ENCODE data around the gene RDM1.

DNA sequence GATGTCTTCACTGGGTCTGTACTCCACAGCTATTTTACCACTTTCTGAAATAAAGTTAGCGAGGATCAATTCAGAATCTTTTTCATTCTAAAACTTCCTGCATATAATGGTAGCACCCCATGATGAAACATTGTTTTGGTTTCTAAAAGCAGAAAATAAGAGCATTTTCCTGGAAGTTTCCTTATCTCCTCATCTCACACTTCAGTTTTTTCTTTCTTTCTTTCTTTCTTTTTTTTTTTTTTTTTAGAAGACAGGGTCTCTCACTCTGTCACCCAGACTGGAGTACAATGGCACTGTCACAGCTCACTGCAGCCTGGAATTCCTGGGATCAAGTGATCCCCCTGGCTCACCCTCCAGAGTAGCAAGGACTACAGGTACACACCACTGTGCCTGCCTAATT lies 10.3 kb downstream of the RDM1 start:
- TF ChIP-seq EP300 (IDR thresholded peaks at IDR 0.05) (no peak), POLR2A (IDR thresholded peaks at IDR 0.05) (no peak)
- TF ChIP-seq, protein P1, sequence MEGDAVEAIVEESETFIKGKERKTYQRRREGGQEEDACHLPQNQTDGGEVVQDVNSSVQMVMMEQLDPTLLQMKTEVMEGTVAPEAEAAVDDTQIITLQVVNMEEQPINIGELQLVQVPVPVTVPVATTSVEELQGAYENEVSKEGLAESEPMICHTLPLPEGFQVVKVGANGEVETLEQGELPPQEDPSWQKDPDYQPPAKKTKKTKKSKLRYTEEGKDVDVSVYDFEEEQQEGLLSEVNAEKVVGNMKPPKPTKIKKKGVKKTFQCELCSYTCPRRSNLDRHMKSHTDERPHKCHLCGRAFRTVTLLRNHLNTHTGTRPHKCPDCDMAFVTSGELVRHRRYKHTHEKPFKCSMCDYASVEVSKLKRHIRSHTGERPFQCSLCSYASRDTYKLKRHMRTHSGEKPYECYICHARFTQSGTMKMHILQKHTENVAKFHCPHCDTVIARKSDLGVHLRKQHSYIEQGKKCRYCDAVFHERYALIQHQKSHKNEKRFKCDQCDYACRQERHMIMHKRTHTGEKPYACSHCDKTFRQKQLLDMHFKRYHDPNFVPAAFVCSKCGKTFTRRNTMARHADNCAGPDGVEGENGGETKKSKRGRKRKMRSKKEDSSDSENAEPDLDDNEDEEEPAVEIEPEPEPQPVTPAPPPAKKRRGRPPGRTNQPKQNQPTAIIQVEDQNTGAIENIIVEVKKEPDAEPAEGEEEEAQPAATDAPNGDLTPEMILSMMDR (IDR thresholded peaks at IDR 0.05) = no peak
